GM12892 (cell line): Measurements from ENCODE around the gene RBMS3.

Experiments used
- POLR2A ChIP-seq: IDR thresholded peaks from 2 replicates; pipeline ENCODE4 v1.6.1; 2011; ENCODE audit warnings: low read depth, low read length, control low read depth
- POLR2AphosphoS5 ChIP-seq: IDR thresholded peaks from 2 replicates; pipeline ENCODE4 v1.6.1; 2011; ENCODE audit warnings: low read depth, low read length, control low read depth

- no peak for TF ChIP-seq POLR2A
- no peak for TF ChIP-seq POLR2AphosphoS5
Measured at GRCh38 chr3:29755416-29755815, 474.5 kb downstream of the RBMS3 start.
